Endodermal cell (in vitro differentiated cells): ENCODE results near the gene TMIGD2. TPM values are rescaled to one million over a fixed set of nuclear protein-coding genes. Genes with fewer than 3 reads are reported as not detected.

Experiments
- DNase-seq: peaks from one replicate; pipeline ENCODE4 v3.0.0-alpha.2; 2017
- H3K27ac ChIP-seq: 2 replicates; pipeline ENCODE4 v1.5.1; 2013; ENCODE audit warnings: mild to moderate bottlenecking, low read depth, low read length, moderate library complexity
- H3K27me3 ChIP-seq: 2 replicates; pipeline ENCODE4 v1.6.1; 2013; ENCODE audit warnings: mild to moderate bottlenecking, low read length, moderate library complexity; ENCODE audit not compliant: insufficient read depth, control insufficient read depth, poor library complexity, severe bottlenecking
- H3K36me3 ChIP-seq: 2 replicates; pipeline ENCODE4 v1.7.0; 2013; ENCODE audit warnings: mild to moderate bottlenecking, low read length, moderate library complexity; ENCODE audit not compliant: control insufficient read depth, insufficient read depth
- H3K4me1 ChIP-seq: one replicate; pipeline ENCODE4 v1.7.0; 2013; ENCODE audit warnings: low read length; ENCODE audit not compliant: control insufficient read depth, insufficient read depth
- H3K4me3 ChIP-seq: 2 replicates; pipeline ENCODE4 v1.5.1; 2013; ENCODE audit warnings: mild to moderate bottlenecking, low read length, moderate library complexity
- H3K9ac ChIP-seq: 2 replicates; pipeline ENCODE4 v1.6.1; 2013; ENCODE audit warnings: mild to moderate bottlenecking, low read length, moderate library complexity; ENCODE audit not compliant: poor library complexity, severe bottlenecking; ENCODE audit errors: extremely low read depth
- H3K9me3 ChIP-seq: 2 replicates; pipeline ENCODE4 v1.6.1; 2013; ENCODE audit warnings: mild to moderate bottlenecking, low read length, moderate library complexity; ENCODE audit not compliant: control insufficient read depth
- H3K27ac Mint-ChIP-seq: 2 replicates; pipeline ENCODE4 v1.8.0; 2020; ENCODE audit warnings: mixed read lengths
- H3K27me3 Mint-ChIP-seq: 2 replicates; pipeline ENCODE4 v1.8.0; 2021; ENCODE audit warnings: mild to moderate bottlenecking, mixed read lengths; ENCODE audit not compliant: insufficient read depth
- H3K36me3 Mint-ChIP-seq: 2 replicates; pipeline ENCODE4 v1.8.0; 2020; ENCODE audit warnings: low read depth, mixed read lengths
- H3K4me1 Mint-ChIP-seq: 2 replicates; pipeline ENCODE4 v1.8.0; 2020; ENCODE audit warnings: mixed read lengths
- H3K4me3 Mint-ChIP-seq: 2 replicates; pipeline ENCODE4 v1.8.0; 2020; ENCODE audit warnings: mild to moderate bottlenecking, moderate library complexity, mixed read lengths
- H3K9me3 Mint-ChIP-seq: 2 replicates; pipeline ENCODE4 v1.8.0; 2020; ENCODE audit warnings: mild to moderate bottlenecking, mixed read lengths
- WGBS, 2 experiments: methylation state at CpG; one replicate each; pipeline versions ENCODE4 v1.1.5 to v1.1.7; 2013; ENCODE audit warnings: missing lambda C conversion rate in 2 of 2, mixed read lengths in 1 of 2; ENCODE audit not compliant: insufficient coverage in 1 of 2, insufficient read length in 1 of 2; 5-methylcytosine and 5-hydroxymethylcytosine counted together
- total RNA-seq, 2 donors: library from RNA; stranded (reverse); fragmentation: NEBNext Ultra II Directional in 1 of 2; extraction: Animal tissue kit (Norgen Biotek cat#: 25700) in 1 of 2; gene quantifications; 2 replicates in 1 of 2; 3 replicates in 1 of 2; pipeline ENCODE4 v1.2.1, GENCODE V29; 2021
- TF ChIP-seq, protein P1 (sequence below): fragments of 200-600 bp; sonication (generic); conservative IDR thresholded peaks from 2 replicates; pipeline ENCODE4 v1.5.0; 2021; ENCODE audit warnings: antibody characterized with exemption, mild to moderate bottlenecking

The TMIGD2 gene
- total RNA-seq, 2 donors from 2014 or later, result 0.58 to 0.70 TPM

DNA sequence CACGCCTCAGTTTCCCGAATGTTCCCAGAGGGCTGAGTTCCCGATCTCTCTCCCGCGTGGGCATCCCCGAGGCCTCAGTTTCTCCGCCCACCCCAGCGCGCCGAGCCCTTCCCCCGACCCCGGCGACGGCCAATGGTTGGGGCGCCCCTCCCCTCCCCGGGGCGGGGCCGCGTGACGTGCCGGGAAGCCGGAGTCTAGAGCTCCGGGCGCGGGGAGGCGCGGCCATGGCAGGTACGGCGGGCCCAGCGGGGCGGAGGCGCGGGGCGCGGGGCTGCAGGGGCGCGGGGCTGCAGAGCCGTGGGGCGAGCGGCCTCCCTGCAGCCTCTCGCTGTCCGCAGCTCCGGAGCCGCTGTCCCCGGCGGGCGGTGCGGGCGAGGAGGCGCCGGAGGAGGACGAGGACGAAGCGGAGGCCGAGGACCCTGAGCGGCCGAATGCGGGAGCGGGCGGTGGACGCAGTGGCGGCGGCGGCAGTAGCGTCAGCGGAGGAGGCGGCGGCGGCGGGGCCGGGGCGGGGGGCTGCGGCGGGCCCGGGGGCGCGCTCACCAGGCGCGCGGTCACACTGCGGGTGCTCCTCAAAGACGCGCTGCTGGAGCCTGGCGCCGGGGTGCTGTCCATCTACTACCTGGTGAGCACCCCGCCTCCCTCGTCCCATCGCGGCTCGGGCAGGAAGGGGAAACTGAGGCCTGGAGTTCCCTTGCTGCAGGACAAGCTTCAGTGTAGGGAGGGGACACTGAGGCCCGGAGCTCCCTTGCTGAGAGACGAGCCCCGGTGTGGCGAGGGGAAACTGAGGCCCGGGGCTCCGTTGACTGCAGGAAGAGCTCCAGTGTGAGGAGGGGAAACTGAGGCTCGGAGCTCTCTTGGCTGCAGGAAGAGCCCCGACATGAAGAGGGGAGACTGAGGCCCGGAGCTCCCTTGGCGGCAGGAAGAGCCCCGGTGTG is 41.5 kb upstream of the TMIGD2 start, which contains the start of gene MPND:
Gene MPND (plus strand): TSS at position 193 of the 938 bp plus-strand sequence. CDS start 32 bp downstream, at position 225.
- Mint-ChIP-seq H3K27me3 (no peaks in the 10 kb centered on the region), H3K27ac (peak within 1 kb of the TSS; percentile 99), H3K4me1 (no peaks in the 10 kb centered on the region), H3K4me3 (peak within 1 kb of the TSS; percentile 82), H3K9me3 (no peaks in the 10 kb centered on the region), H3K36me3 (peaks cover 30% of the 10 kb centered on the region)
- Histone ChIP-seq H3K36me3 (peaks cover 24% of the 10 kb centered on the region), H3K4me1 (peaks cover 5% of the 10 kb centered on the region), H3K27me3 (no peaks in the 10 kb centered on the region), H3K9ac (peak within 1 kb of the TSS; percentile 95), H3K4me3 (peak within 1 kb of the TSS; percentile 94), H3K9me3 (no peaks in the 10 kb centered on the region), H3K27ac (peak within 1 kb of the TSS; percentile 98)
- WGBS, 2 experiments, result 6 to 27% methylated on average over 10 to 101 of the region's 101 CpGs
- TF ChIP-seq, protein P1, sequence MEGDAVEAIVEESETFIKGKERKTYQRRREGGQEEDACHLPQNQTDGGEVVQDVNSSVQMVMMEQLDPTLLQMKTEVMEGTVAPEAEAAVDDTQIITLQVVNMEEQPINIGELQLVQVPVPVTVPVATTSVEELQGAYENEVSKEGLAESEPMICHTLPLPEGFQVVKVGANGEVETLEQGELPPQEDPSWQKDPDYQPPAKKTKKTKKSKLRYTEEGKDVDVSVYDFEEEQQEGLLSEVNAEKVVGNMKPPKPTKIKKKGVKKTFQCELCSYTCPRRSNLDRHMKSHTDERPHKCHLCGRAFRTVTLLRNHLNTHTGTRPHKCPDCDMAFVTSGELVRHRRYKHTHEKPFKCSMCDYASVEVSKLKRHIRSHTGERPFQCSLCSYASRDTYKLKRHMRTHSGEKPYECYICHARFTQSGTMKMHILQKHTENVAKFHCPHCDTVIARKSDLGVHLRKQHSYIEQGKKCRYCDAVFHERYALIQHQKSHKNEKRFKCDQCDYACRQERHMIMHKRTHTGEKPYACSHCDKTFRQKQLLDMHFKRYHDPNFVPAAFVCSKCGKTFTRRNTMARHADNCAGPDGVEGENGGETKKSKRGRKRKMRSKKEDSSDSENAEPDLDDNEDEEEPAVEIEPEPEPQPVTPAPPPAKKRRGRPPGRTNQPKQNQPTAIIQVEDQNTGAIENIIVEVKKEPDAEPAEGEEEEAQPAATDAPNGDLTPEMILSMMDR, result no peak
- peak; percentile 96 for DNase-seq

DNA sequence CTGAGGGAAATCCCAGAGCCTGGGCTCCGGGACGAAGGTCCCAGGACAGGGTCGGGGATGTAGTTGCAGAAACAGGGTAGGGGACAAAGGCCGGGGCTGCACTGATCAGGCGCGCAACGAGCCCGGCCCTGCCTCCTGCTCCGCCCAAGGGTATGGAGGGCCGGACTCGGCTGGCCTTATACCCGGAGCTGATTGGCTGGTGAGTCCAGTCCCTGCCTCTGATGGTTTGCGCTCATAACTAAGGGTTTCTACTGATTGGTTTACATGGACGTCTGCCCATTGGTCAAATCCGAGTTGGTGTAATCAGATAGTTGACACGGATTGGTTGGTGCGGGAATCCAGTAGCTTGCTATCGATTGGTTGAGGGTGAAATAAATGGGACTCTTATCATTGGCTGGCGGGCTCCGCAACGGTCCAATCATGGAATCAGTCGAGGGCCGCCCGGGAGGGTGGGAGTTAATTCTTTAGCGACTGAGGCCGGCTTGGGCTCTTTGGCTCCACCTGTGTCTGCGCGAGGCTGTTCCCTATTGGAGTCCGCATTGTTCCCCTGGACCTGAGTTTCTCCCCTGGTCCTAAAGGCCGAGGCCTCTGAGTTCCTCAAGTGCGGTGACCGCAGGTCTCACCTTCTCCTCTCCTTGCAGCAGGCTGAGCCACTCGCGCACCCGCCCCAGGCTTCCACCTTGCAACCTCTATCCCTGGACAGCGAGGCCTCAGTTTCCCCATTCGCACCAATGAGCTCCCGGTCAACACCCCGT is 40.6 kb upstream of the TMIGD2 start:
- H3K36me3 Mint-ChIP-seq, result peaks cover 26% of the 10 kb centered on the region
- peaks cover 23% of the 10 kb centered on the region for H3K36me3 ChIP-seq
- H3K9me3 ChIP-seq, result no peaks in the 10 kb centered on the region
- peak overlapping the region; percentile 99 for H3K27ac Mint-ChIP-seq
- H3K9me3 Mint-ChIP-seq, result no peaks in the 10 kb centered on the region
- peak overlapping the region; percentile 82 for H3K4me3 Mint-ChIP-seq
- H3K4me1 ChIP-seq, result peaks cover 5% of the 10 kb centered on the region
- WGBS, 2 experiments, result 0 to 1% methylated on average over 30 to 39 of the region's 39 CpGs
- TF ChIP-seq, protein P1, result peak; percentile 62
- DNase-seq, result peak; percentile 99
- peak overlapping the region; percentile 95 for H3K9ac ChIP-seq
- no peaks in the 10 kb centered on the region for H3K27me3 Mint-ChIP-seq
- H3K4me1 Mint-ChIP-seq, result peaks cover 5% of the 10 kb centered on the region
- H3K27ac ChIP-seq, result peak overlapping the region; percentile 98
- H3K27me3 ChIP-seq, result no peaks in the 10 kb centered on the region
- peak overlapping the region; percentile 94 for H3K4me3 ChIP-seq

DNA sequence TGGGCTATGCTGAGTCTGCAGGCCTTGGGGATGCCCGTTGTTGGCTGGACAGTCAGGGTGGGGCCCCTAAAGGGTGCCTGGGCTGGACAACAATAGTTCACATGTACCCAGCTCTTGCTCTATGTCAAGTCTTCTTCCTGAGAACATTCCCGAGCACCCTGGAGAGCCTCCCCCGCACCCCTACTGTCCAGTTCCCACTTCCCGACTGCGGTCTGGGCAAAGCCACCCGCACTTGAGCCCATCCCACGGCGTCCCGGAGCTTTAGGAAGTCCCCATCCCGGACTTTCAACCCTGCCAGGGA is 40.1 kb upstream of the TMIGD2 start:
- H3K4me1 ChIP-seq, result peaks cover 5% of the 10 kb centered on the region
- peak overlapping the region; percentile 98 for H3K27ac ChIP-seq
- Mint-ChIP-seq H3K4me3 (peak overlapping the region; percentile 82), H3K27me3 (no peaks in the 10 kb centered on the region), H3K9me3 (no peaks in the 10 kb centered on the region), H3K36me3 (peaks cover 21% of the 10 kb centered on the region), H3K27ac (peak overlapping the region; percentile 98), H3K4me1 (peaks cover 6% of the 10 kb centered on the region)
- TF ChIP-seq, protein P1, result no peak
- no peaks in the 10 kb centered on the region for H3K9me3 ChIP-seq
- H3K36me3 ChIP-seq, result peaks cover 19% of the 10 kb centered on the region
- 11 to 40% methylated on average over 2 to 10 of the region's 10 CpGs for WGBS, 2 experiments
- peak overlapping the region; percentile 92 for H3K9ac ChIP-seq
- DNase-seq, result no peak
- no peaks in the 10 kb centered on the region for H3K27me3 ChIP-seq
- H3K4me3 ChIP-seq, result peak overlapping the region; percentile 91
